IPS-18a (cell line): Measurements from ENCODE around the gene ADAM12.

ENCODE experiments used
- H3K27ac ChIP-seq: one replicate; pipeline ENCODE4 v1.5.1; 2013; ENCODE audit warnings: low read length
- H3K27me3 ChIP-seq: one replicate; pipeline ENCODE4 v1.6.1; 2013; ENCODE audit warnings: mild to moderate bottlenecking, low read length; ENCODE audit not compliant: control insufficient read depth, insufficient read depth
- H3K36me3 ChIP-seq: one replicate; pipeline ENCODE4 v1.6.1; 2013; ENCODE audit warnings: low read depth, low read length; ENCODE audit not compliant: control insufficient read depth
- H3K4me1 ChIP-seq: one replicate; pipeline ENCODE4 v1.6.1; 2013; ENCODE audit warnings: low read depth, low read length; ENCODE audit not compliant: control insufficient read depth
- H3K4me3 ChIP-seq: one replicate; pipeline ENCODE4 v1.5.1; 2013; ENCODE audit warnings: low read length
- H3K9ac ChIP-seq: one replicate; pipeline ENCODE4 v1.6.1; 2013; ENCODE audit warnings: mild to moderate bottlenecking, low read length, moderate library complexity
- H3K9me3 ChIP-seq: one replicate; pipeline ENCODE4 v1.6.1; 2013; ENCODE audit warnings: low read depth, low read length; ENCODE audit not compliant: control insufficient read depth

ADAM12 gene

DNA sequence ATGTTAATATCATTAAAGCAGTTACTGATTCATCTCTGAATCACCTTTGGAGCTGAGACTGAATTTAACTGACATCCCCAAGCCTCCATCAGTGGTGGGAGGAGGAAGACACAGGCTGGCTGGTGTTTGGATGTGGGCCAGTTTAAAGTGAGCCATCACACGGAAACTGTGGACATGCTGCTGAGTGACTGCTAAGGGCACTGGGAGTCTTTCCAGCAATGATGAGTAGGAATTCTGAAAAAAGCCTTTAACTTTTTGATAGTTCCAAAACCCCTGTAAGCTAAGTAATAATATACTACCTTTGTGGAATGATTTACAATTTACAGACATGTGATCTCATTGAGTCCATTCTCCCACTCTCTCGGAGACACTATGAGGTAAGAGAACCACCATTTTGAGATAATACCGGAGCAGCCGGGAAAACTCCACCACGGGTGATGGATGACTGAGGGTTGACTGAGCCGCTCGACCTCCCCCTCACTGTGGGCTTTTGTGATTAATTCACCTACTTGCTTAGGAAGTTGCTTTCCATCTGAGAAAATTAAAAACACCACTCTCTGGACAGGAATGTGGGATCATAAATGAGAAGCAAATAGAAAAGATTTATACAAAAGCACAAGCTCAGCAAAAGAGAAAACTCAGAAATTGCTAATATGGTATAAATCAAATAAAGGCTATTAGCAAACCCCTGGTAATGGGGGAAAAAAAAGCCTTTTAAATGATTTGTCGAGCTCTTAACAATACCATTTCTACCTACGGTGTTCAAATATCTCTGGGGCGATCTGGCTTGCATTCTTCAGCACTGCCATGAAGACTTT, 297.2 kb downstream of the ADAM12 start:
- Histone ChIP-seq H3K9ac (no peak overlapping the region), H3K27me3 (no peaks in the 10 kb centered on the region), H3K9me3 (no peaks in the 10 kb centered on the region), H3K27ac (no peak overlapping the region), H3K4me1 (no peaks in the 10 kb centered on the region), H3K4me3 (no peak overlapping the region), H3K36me3 (no peaks in the 10 kb centered on the region)

DNA sequence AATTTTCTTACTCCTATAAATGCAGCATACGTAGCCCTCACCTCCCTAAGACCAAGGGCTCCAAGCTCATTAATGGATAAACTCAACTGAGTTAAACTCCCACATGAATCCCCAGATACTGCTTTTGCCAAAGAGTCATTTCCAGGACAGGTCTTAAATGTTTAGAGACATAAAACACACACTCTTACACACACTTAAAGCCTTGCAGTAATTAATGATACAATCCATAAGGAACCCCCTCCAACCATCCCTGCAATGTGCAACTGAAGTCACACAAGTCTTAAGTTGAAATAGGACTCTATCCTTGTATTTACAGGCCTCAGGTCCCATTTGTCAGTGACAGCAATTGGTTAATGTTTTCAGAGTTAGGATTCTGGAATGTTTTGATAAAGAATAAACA, 297.8 kb downstream of the ADAM12 start:
- Histone ChIP-seq H3K9me3 (no peaks in the 10 kb centered on the region), H3K36me3 (no peaks in the 10 kb centered on the region), H3K4me3 (no peak overlapping the region), H3K27ac (no peak overlapping the region), H3K27me3 (no peaks in the 10 kb centered on the region), H3K4me1 (no peaks in the 10 kb centered on the region), H3K9ac (no peak overlapping the region)

DNA sequence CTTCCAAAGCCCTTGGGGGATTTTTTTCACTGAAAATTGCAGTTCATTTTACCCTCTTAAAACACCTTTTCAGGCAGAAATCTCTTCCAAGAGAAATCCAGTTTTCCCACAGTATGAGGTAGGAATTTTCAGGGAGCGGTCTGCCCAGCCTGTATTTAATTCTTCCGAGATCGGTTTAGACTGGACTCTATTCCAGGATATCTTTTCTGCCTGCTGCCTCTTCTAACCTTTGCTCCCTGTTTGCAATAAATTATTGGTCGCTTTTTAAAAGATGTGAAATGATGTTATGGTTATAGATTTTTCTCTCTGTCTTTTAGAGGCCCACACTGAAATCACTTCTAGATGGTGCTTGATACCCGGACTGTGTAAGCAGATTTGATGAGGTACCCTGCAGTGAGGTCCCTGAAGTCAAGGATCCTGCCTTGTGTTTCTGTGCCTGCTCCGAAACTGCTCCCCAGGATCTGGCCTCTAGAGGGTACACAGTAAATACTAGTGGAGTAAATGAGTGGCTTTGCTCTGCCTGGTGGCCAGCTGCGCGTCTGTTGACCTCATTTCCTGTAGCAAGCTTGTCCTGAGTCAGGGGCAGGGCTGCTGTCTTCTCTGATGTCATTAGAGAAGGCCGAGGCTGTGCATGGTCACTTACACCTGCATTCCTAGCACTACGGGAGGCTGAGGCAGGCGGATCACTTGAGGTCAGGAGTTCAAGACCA, 300.3 kb downstream of the ADAM12 start:
- Histone ChIP-seq H3K36me3 (no peaks in the 10 kb centered on the region), H3K27me3 (no peaks in the 10 kb centered on the region), H3K27ac (no peak overlapping the region), H3K4me1 (no peaks in the 10 kb centered on the region), H3K9me3 (no peaks in the 10 kb centered on the region), H3K9ac (no peak overlapping the region), H3K4me3 (no peak overlapping the region)

DNA sequence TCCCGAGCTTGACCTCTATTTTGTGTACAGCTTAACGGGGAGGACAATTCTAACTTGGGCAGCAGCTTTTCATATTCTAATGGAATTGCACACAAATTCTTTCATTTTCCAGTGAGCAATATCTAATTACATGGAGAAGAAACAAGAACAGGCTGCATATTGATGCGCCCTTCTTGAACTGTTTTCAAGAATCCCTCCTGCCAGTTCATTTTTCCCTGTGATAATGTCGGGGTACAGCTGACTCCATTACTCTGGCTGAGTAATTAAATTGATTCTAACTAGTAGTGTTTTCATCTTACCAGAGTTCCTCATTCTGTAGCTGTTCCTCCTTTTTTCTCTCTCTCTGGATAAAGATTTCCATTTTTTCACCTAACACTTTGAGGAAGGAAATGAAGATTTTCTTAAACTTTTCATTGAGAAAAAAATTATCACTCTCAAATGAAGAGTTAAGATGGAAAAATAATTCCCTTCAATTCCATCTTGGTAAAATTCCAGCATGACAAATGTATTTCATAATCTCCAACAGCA, 301.1 kb downstream of the ADAM12 start:
- Histone ChIP-seq H3K9me3 (no peaks in the 10 kb centered on the region), H3K27ac (no peak overlapping the region), H3K9ac (no peak overlapping the region), H3K36me3 (no peaks in the 10 kb centered on the region), H3K4me3 (no peak overlapping the region), H3K4me1 (no peaks in the 10 kb centered on the region), H3K27me3 (no peaks in the 10 kb centered on the region)

DNA sequence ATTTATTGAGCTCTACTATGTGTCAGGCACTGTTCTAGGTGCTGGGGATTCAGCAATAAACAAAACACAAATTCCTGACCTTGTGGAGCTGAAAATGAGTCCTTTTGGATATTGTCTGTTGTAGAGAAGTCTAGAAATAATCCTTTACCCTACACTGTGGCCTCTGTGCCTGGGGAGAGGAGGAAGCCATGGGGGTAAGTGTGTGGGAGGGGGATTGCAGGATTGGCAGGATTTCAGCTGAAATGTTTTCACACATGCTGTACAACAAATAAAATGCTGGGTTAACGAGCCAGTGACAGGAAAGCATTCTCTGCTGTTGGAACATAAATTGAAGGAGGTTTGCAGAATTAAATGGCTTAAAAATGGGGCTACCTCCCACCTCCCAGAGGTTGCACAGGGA, 302.5 kb downstream of the ADAM12 start:
- no peak overlapping the region for H3K27ac ChIP-seq
- H3K9ac ChIP-seq, result no peak overlapping the region
- no peaks in the 10 kb centered on the region for H3K36me3 ChIP-seq
- H3K27me3 ChIP-seq, result no peaks in the 10 kb centered on the region
- H3K4me3 ChIP-seq, result no peak overlapping the region
- H3K9me3 ChIP-seq, result no peaks in the 10 kb centered on the region
- no peaks in the 10 kb centered on the region for H3K4me1 ChIP-seq

GRCh38 chr10:126084369-126084768, 303.9 kb downstream of the ADAM12 start:
- Histone ChIP-seq H3K4me1 (no peaks in the 10 kb centered on the region), H3K9ac (no peak overlapping the region), H3K4me3 (no peak overlapping the region), H3K9me3 (no peaks in the 10 kb centered on the region), H3K27ac (no peak overlapping the region), H3K36me3 (no peaks in the 10 kb centered on the region), H3K27me3 (no peaks in the 10 kb centered on the region)

DNA sequence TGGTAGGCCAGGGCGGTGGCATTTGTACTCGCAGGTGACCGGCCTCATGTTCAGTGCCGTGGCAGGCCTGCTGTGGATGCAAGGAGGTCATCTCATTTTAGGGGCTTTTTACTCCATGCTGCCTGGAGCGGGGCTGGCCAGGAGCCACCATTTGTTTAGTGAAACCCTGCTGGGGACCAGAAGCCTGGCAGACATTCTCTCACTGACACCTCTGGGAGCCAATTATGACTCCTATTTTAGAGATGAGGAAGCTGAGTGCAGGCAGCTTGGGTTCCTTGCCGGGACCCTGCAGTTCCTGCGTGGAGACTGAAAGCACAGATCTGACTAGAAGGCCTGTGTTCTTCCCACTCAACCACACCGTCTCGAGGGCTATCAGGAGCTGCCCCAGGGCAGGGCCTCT, 305.3 kb downstream of the ADAM12 start:
- Histone ChIP-seq H3K4me3 (no peak overlapping the region), H3K4me1 (no peaks in the 10 kb centered on the region), H3K9ac (no peak overlapping the region), H3K27ac (no peak overlapping the region), H3K27me3 (no peaks in the 10 kb centered on the region), H3K36me3 (no peaks in the 10 kb centered on the region), H3K9me3 (no peaks in the 10 kb centered on the region)

GRCh38 chr10:126081841-126082466, 306.3 kb downstream of the ADAM12 start:
- no peak overlapping the region for H3K9ac ChIP-seq

GRCh38 chr10:126080879-126081411, 307.3 kb downstream of the ADAM12 start:
- Histone ChIP-seq H3K27ac (no peak overlapping the region), H3K9me3 (no peaks in the 10 kb centered on the region), H3K27me3 (no peaks in the 10 kb centered on the region), H3K4me1 (no peaks in the 10 kb centered on the region), H3K4me3 (no peak overlapping the region), H3K36me3 (no peaks in the 10 kb centered on the region), H3K9ac (no peak overlapping the region)

More at GRCh38 chr10:126081841-126082466, 306.3 kb downstream of the ADAM12 start:
- Histone ChIP-seq H3K4me1 (no peaks in the 10 kb centered on the region), H3K27ac (no peak overlapping the region), H3K27me3 (no peaks in the 10 kb centered on the region), H3K36me3 (no peaks in the 10 kb centered on the region), H3K9me3 (no peaks in the 10 kb centered on the region), H3K4me3 (no peak overlapping the region)

GRCh38 chr10:126080291-126080825, 307.9 kb downstream of the ADAM12 start:
- Histone ChIP-seq H3K27ac (no peak overlapping the region), H3K36me3 (no peaks in the 10 kb centered on the region), H3K4me1 (no peaks in the 10 kb centered on the region), H3K27me3 (no peaks in the 10 kb centered on the region), H3K9me3 (no peaks in the 10 kb centered on the region), H3K4me3 (no peak overlapping the region), H3K9ac (no peak overlapping the region)

- H3K9me3 ChIP-seq, result no peaks in the 10 kb centered on the region
- H3K4me1 ChIP-seq, result no peaks in the 10 kb centered on the region
- no peak overlapping the region for H3K4me3 ChIP-seq
- H3K27ac ChIP-seq, result no peak overlapping the region
- no peak overlapping the region for H3K9ac ChIP-seq
- H3K27me3 ChIP-seq, result no peaks in the 10 kb centered on the region
- H3K36me3 ChIP-seq, result no peaks in the 10 kb centered on the region
These were observed 313.3 kb downstream of the ADAM12 start for GRCh38 chr10:126075009-126075408.
